Measurements from ENCODE around the gene FLNB. TPM values are rescaled to one million over a fixed set of nuclear protein-coding genes. Genes with fewer than 3 reads are reported as not detected.

Gene FLNB
- total and polyA plus RNA-seq, 2 of the 8 experiments (the other 6 are each of a cell fraction or from before 2014, with no cell fraction given): 72.3 to 118 TPM

- no peak overlapping the region for H2BK5ac ChIP-seq (ENCODE audit: low read depth, low read length)
- no peaks in the 10 kb centered on the region for H3K36me3 ChIP-seq (ENCODE audit: control insufficient read depth in 2 of 4, insufficient read depth in 4 of 4, low read length in 3 of 4)
- no peaks in the 10 kb centered on the region for H3K9me3 ChIP-seq (ENCODE audit: insufficient read depth in 2 of 2, low read depth in 1 of 2, low read length in 1 of 2)
- H3K9ac ChIP-seq (replicated peaks in 1 of 4; ENCODE audit: extremely low read depth in 1 of 4, low read depth in 3 of 4, low read length in 3 of 4): no peak overlapping the region; a peak in 1 of 7 replicates
- no peaks in the 10 kb centered on the region for H3K27me3 ChIP-seq (replicated peaks in 1 of 4; ENCODE audit: control insufficient read depth in 3 of 4, extremely low read depth in 1 of 4, insufficient read depth in 3 of 4, low read length in 3 of 4)
- CTCF ChIA-PET (ENCODE audit: partially characterized antibody): interaction anchor here (0.7 to 2.9 kb wide), 11 partner anchors 7 to 174 kb away, joined by 3 to 9 read pairs (median 5); no protein-coding TSS in a partner anchor
- no peak overlapping the region for H3K56ac ChIP-seq (replicated peaks; ENCODE audit: insufficient read length, low read depth, low read length)
- H2BK12ac ChIP-seq (ENCODE audit: low read depth, low read length): no peak overlapping the region
- no peak overlapping the region for H2BK15ac ChIP-seq (ENCODE audit: low read length)
- TF ChIP-seq ASH2L (IDR thresholded peaks at IDR 0.05; ENCODE audit: low read length): no peak
- no peak for TF ChIP-seq HDAC6 (IDR thresholded peaks at IDR 0.05; ENCODE audit: low read depth, low read length)
- no peak for TF ChIP-seq RXRA (IDR thresholded peaks at IDR 0.05; ENCODE audit: insufficient read depth, low read depth, low read length)
- no peak for TF ChIP-seq KDM5A (IDR thresholded peaks at IDR 0.05; ENCODE audit: low read length)
- no peak for TF ChIP-seq BRCA1 (IDR thresholded peaks at IDR 0.05; ENCODE audit: low read depth, low read length)
- no peak for TF ChIP-seq SAP30 (IDR thresholded peaks at IDR 0.05; ENCODE audit: insufficient read depth, insufficient replicate concordance, low read length)
- TF ChIP-seq GTF2F1 (IDR thresholded peaks at IDR 0.05; ENCODE audit: borderline replicate concordance, low read depth, low read length): no peak
- no peak for TF ChIP-seq KDM4A (IDR thresholded peaks at IDR 0.05; ENCODE audit: low read depth, low read length, severe bottlenecking)
- H2BK20ac ChIP-seq (ENCODE audit: low read length): no peak overlapping the region
- no peak overlapping the region for H3K4ac ChIP-seq (replicated peaks; ENCODE audit: insufficient read length, low read depth, low read length)
- H3K23ac ChIP-seq (ENCODE audit: insufficient read length): no peak overlapping the region
- no peak overlapping the region for H3K14ac ChIP-seq (ENCODE audit: insufficient read length)
- H3K27ac ChIP-seq (ENCODE audit: low read depth, low read length): no peak overlapping the region
- H4K91ac ChIP-seq (replicated peaks; ENCODE audit: insufficient read length, low read length): no peak overlapping the region
- peaks cover 5 to 20% (median 12%) of the 10 kb centered on the region in 4 experiments; a peak in 6 of 7 replicates for H3K4me1 ChIP-seq (replicated peaks in 1 of 4; ENCODE audit: control insufficient read depth in 3 of 4, insufficient read depth in 4 of 4, low read length in 3 of 4)
- H3K23me2 ChIP-seq (ENCODE audit: low read depth, low read length): peaks cover 9% of the 10 kb centered on the region; the same call in 1 of the 2 replicates
- no peak overlapping the region; the same call in 1 of the 2 replicates for H4K8ac ChIP-seq (ENCODE audit: extremely low read depth, insufficient read depth, low read length)
- H3K79me1 ChIP-seq (ENCODE audit: low read depth, low read length): peaks cover 11% of the 10 kb centered on the region; the same call in 1 of the 2 replicates
- no peak overlapping the region for H2AFZ ChIP-seq (ENCODE audit: low read length)
- no peak overlapping the region for H3K4me3 ChIP-seq (ENCODE audit: extremely low read depth in 1 of 4, insufficient read depth in 2 of 4, low read depth in 3 of 4, low read length in 4 of 4)
- H3K18ac ChIP-seq (ENCODE audit: extremely low read depth, low read length): no peak overlapping the region
- no peak overlapping the region for H2AK5ac ChIP-seq (ENCODE audit: low read depth, low read length)
- FAIRE-seq (no peak), DNase-seq (ENCODE audit: low read depth in 1 of 2, low spot score in 2 of 2) (no peak)
- H2BK120ac ChIP-seq (replicated peaks; ENCODE audit: low read depth, low read length): no peak overlapping the region
- no peak overlapping the region for H4K5ac ChIP-seq (ENCODE audit: insufficient read length, low read depth, low read length)
- POLR2A ChIA-PET (ENCODE audit: partially characterized antibody): interaction anchor here (0.9 to 4.4 kb wide), 5 partner anchors 8 to 28 kb away, joined by 3 to 23 read pairs (median 4); no protein-coding TSS in a partner anchor
- H3K79me2 ChIP-seq (ENCODE audit: control insufficient read depth in 1 of 2, insufficient read depth in 2 of 2, low read length in 2 of 2): peaks cover 44 to 97% of the 10 kb centered on the region in 2 experiments
- peaks cover 9 to 25% of the 10 kb centered on the region in 2 experiments for H4K20me1 ChIP-seq (replicated peaks in 1 of 2; ENCODE audit: control insufficient read depth in 1 of 2, insufficient read depth in 2 of 2, low read length in 2 of 2)
- 94% methylated on average over 10 of the region's 10 CpGs; no CpG with 5 or more reads in 1 of the 2 experiments for WGBS, 2 experiments (ENCODE audit: extremely low coverage in 1 of 2, insufficient coverage in 1 of 2, insufficient read length in 1 of 2, insufficient replicate concordance in 2 of 2, low coverage in 1 of 2, low lambda C conversion rate in 2 of 2, missing lambda C conversion rate in 1 of 2)
- H3K4me2 ChIP-seq (ENCODE audit: insufficient read depth in 1 of 2, low read depth in 2 of 2, low read length in 2 of 2): no peak overlapping the region
Measured at GRCh38 chr3:58013973-58014649, 5.9 kb downstream of the FLNB start.
